ENCODE data around the gene ILF2. TPM values are rescaled to one million over a fixed set of nuclear protein-coding genes. Genes with fewer than 3 reads are reported as not detected.
"Not testable (repeated sequence)": the region's sequence is repeated elsewhere in the genome, so short reads cannot be mapped to it uniquely, and the experiment has no call there.

Gene ILF2
- polyA plus RNA-seq, 1 experiment: 326 TPM

DNA sequence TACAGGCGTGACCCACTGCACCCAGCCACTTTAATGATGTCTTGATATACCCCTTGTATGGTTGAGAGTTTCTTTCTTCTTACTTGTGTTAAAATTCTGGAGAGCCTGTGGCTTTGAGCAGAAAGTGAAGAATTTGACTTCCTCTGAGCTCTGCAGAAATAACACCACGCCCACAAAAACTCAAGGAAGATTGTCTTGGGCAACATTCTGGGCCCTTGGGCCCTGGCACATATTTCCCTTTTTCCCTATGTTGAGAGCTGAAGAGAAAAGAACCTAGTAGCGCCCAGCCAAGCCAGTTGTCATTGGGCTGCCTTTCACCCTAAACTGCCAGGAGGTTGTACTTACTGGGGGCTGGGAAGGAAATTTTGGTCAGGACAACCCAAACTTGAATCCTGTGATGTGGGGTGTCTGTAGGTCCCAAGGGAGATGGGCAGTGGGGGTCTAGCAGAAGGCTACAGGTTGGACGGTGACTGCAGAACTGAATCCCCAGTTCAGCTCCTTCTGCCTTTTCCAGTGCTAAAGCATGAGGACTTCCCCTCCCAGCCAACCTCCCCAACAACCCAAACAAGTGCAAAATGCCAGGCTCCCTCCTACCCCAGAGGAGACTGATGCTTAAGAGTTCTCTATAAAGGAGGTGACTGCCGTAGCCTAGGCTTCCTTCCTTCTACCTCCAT lies 24.0 kb downstream of the ILF2 start:
- no peak overlapping the region for H3K4me3 ChIP-seq (ENCODE audit: low read depth, low read length)
- ChIA-PET POLR2A (interaction anchor here (2.1 to 2.7 kb wide), 2 partner anchors 13 to 20 kb away, joined by 8 to 14 read pairs; partner anchors contain the start of genes CHTOP and S100A13), CTCF (interaction anchor here (1.4 kb wide), 1 partner anchor 19 kb away, joined by 6 read pairs; the partner anchor contains the start of gene S100A13)
- H3K9me3 ChIP-seq (ENCODE audit: control insufficient read depth, insufficient read depth, low read length): no peaks in the 10 kb centered on the region
- DNase-seq (ENCODE audit: low read depth, low spot score): no peak
- TF ChIP-seq, protein P1, sequence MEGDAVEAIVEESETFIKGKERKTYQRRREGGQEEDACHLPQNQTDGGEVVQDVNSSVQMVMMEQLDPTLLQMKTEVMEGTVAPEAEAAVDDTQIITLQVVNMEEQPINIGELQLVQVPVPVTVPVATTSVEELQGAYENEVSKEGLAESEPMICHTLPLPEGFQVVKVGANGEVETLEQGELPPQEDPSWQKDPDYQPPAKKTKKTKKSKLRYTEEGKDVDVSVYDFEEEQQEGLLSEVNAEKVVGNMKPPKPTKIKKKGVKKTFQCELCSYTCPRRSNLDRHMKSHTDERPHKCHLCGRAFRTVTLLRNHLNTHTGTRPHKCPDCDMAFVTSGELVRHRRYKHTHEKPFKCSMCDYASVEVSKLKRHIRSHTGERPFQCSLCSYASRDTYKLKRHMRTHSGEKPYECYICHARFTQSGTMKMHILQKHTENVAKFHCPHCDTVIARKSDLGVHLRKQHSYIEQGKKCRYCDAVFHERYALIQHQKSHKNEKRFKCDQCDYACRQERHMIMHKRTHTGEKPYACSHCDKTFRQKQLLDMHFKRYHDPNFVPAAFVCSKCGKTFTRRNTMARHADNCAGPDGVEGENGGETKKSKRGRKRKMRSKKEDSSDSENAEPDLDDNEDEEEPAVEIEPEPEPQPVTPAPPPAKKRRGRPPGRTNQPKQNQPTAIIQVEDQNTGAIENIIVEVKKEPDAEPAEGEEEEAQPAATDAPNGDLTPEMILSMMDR (IDR thresholded peaks at IDR 0.05; ENCODE audit: low read depth, low read length): no peak
- H3K27me3 ChIP-seq (ENCODE audit: control insufficient read depth, insufficient read depth, low read length): no peaks in the 10 kb centered on the region
- H3K27ac ChIP-seq (ENCODE audit: low read depth, low read length): no peak overlapping the region

DNA sequence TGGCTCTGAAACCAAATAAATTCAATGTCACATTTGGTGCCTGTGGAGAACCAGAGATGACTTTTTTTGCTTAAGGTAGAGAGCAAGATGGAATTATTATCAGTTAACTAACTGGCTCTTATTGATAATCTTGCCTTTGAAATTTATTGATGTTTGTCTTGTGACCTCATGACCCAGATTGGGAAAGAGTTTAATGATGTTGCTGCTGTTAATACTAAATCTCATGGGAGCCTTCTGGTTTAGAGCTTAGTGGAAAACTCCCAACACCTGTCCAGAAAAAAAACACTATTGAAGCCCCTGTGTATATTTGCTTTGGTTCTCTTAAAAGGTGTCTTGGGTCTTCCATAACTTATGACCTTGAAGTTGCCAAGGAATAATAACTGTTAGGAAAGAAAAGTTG lies 27.0 kb downstream of the ILF2 start:
- TF ChIP-seq, protein P1 (IDR thresholded peaks at IDR 0.05; ENCODE audit: low read depth, low read length): no peak
- ChIA-PET CTCF (interaction anchor here (1.7 to 2.0 kb wide), 3 partner anchors 16 to 133 kb away, joined by 6 to 12 read pairs (median 10); partner anchors contain the start of gene S100A13), POLR2A (interaction anchor here (1.0 to 2.6 kb wide), 5 partner anchors 10 to 347 kb away, joined by 3 to 13 read pairs (median 4); partner anchors contain the start of genes CHTOP, RPS27, S100A13 and S100A16)
- Histone ChIP-seq H3K9me3 (ENCODE audit: control insufficient read depth, insufficient read depth, low read length) (no peaks in the 10 kb centered on the region), H3K27me3 (ENCODE audit: control insufficient read depth, insufficient read depth, low read length) (no peaks in the 10 kb centered on the region), H3K4me3 (ENCODE audit: low read depth, low read length) (no peak overlapping the region), H3K27ac (ENCODE audit: low read depth, low read length) (no peak overlapping the region)
- no peak for DNase-seq (ENCODE audit: low read depth, low spot score)

GRCh38 chr1:153643100-153643499 lies 27.7 kb downstream of the ILF2 start:
- DNase-seq (ENCODE audit: low read depth, low spot score): no peak
- TF ChIP-seq, protein P1 (IDR thresholded peaks at IDR 0.05; ENCODE audit: low read depth, low read length): no peak
- Histone ChIP-seq H3K9me3 (ENCODE audit: control insufficient read depth, insufficient read depth, low read length) (no peaks in the 10 kb centered on the region), H3K4me3 (ENCODE audit: low read depth, low read length) (no peak overlapping the region), H3K27me3 (ENCODE audit: control insufficient read depth, insufficient read depth, low read length) (no peaks in the 10 kb centered on the region), H3K27ac (ENCODE audit: low read depth, low read length) (no peak overlapping the region)
- ChIA-PET CTCF (interaction anchor here (1.7 to 2.0 kb wide), 3 partner anchors 16 to 133 kb away, joined by 6 to 12 read pairs (median 10); partner anchors contain the start of gene S100A13), POLR2A (interaction anchor here (1.0 to 2.6 kb wide), 3 partner anchors 9 to 348 kb away, joined by 3 to 13 read pairs (median 3); partner anchors contain the start of genes CHTOP, RPS27 and S100A16)

DNA sequence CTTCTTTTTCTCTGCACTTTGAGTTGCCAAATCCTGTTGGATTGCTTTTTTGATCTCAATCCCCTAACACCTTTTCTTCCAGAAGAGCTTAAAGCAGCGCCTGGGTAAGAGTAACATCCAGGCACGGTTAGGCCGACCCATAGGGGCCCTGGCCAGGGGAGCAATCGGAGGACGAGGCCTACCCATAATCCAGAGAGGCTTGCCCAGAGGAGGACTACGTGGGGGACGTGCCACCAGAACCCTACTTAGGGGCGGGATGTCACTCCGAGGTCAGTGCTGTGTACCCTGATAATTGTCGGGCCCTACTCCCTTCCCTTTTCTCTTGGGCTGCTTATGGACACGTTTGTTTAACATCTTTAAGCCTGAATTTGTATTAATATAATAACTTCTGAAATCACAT lies 28.6 kb downstream of the ILF2 start:
- TF ChIP-seq, protein P1 (IDR thresholded peaks at IDR 0.05; ENCODE audit: low read depth, low read length): no peak
- Histone ChIP-seq H3K27me3 (ENCODE audit: control insufficient read depth, insufficient read depth, low read length) (no peaks in the 10 kb centered on the region), H3K9me3 (ENCODE audit: control insufficient read depth, insufficient read depth, low read length) (no peaks in the 10 kb centered on the region), H3K27ac (ENCODE audit: low read depth, low read length) (no peak overlapping the region), H3K4me3 (ENCODE audit: low read depth, low read length) (no peak overlapping the region)
- ChIA-PET CTCF (no interaction called here), POLR2A (interaction anchor here (2.6 kb wide), 1 partner anchor 8 kb away, joined by 13 read pairs; the partner anchor contains the start of gene CHTOP)
- no peak for DNase-seq (ENCODE audit: low read depth, low spot score)

GRCh38 chr1:153640861-153641260 lies 29.9 kb downstream of the ILF2 start:
- TF ChIP-seq, protein P1 (IDR thresholded peaks at IDR 0.05; ENCODE audit: low read depth, low read length): no peak
- ChIA-PET POLR2A (interaction anchor here (1.4 kb wide), 1 partner anchor 13 kb away, joined by 5 read pairs; the partner anchor contains the start of genes S100A1 and S100A13), CTCF (interaction anchor here (0.7 to 1.3 kb wide), 3 partner anchors 108 to 146 kb away, joined by 3 to 5 read pairs (median 4); no protein-coding TSS in a partner anchor)
- DNase-seq (ENCODE audit: low read depth, low spot score): no peak
- H3K27me3 ChIP-seq (ENCODE audit: control insufficient read depth, insufficient read depth, low read length): no peaks in the 10 kb centered on the region
- no peak overlapping the region for H3K4me3 ChIP-seq (ENCODE audit: low read depth, low read length)
- H3K9me3 ChIP-seq (ENCODE audit: control insufficient read depth, insufficient read depth, low read length): no peaks in the 10 kb centered on the region
- no peak overlapping the region for H3K27ac ChIP-seq (ENCODE audit: low read depth, low read length)

- H3K27me3 ChIP-seq (ENCODE audit: control insufficient read depth, insufficient read depth, low read length); H3K9me3 ChIP-seq (ENCODE audit: control insufficient read depth, insufficient read depth, low read length); H3K27ac ChIP-seq (ENCODE audit: low read depth, low read length); DNase-seq (ENCODE audit: low read depth, low spot score); H3K4me3 ChIP-seq (ENCODE audit: low read depth, low read length): not testable (repeated sequence)
- ChIA-PET POLR2A (interaction anchor here (1.4 kb wide), 1 partner anchor 12 kb away, joined by 5 read pairs; the partner anchor contains the start of genes S100A1 and S100A13), CTCF (interaction anchor here (0.7 to 1.6 kb wide), 3 partner anchors 13 to 145 kb away, joined by 3 to 8 read pairs (median 5); partner anchors contain the start of gene S100A13)
Observed at GRCh38 chr1:153640213-153640612, 30.6 kb downstream of the ILF2 start.

Data from AG04450 (cell line).